HUES64 (cell line): ENCODE results near the gene TTC29. TPM values are rescaled to one million over a fixed set of nuclear protein-coding genes. Genes with fewer than 3 reads are reported as not detected.
A peak's percentile ranks its signal among the peaks of the same experiment; 100 is the strongest.

Experiments
- H3K27ac ChIP-seq: 2 replicates; pipeline ENCODE4 v1.7.0; 2013; ENCODE audit warnings: low read depth, low read length, inconsistent platforms
- H3K27me3 ChIP-seq: 2 replicates; pipeline ENCODE4 v1.6.1; 2013; ENCODE audit warnings: mild to moderate bottlenecking, low read length; ENCODE audit not compliant: insufficient read depth
- H3K36me3 ChIP-seq: 2 replicates; pipeline ENCODE4 v1.6.1; 2013; ENCODE audit warnings: mild to moderate bottlenecking, low read length; ENCODE audit not compliant: insufficient read depth
- H3K4me1 ChIP-seq: 2 replicates; pipeline ENCODE4 v1.6.1; 2013; ENCODE audit warnings: mild to moderate bottlenecking, low read length, moderate library complexity; ENCODE audit not compliant: insufficient read depth
- H3K4me3 ChIP-seq: 2 replicates; pipeline ENCODE4 v1.5.1; 2013; ENCODE audit warnings: mild to moderate bottlenecking, low read length, moderate library complexity
- H3K9ac ChIP-seq: 2 replicates; pipeline ENCODE4 v1.6.1; 2013; ENCODE audit warnings: mild to moderate bottlenecking, low read depth, low read length
- H3K9me3 ChIP-seq: 2 replicates; pipeline ENCODE4 v1.6.1; 2013; ENCODE audit warnings: low read depth, low read length; ENCODE audit not compliant: insufficient read depth
- WGBS: fragments of 150-250, 120-280 bp; methylation state at CpG from one replicate; pipeline ENCODE4 v1.1.7; 2013; ENCODE audit warnings: missing lambda C conversion rate; 5-methylcytosine and 5-hydroxymethylcytosine counted together
- polyA plus RNA-seq, 2 experiments: library from polyadenylated mRNA; stranded (reverse); fragments of 50-300 nt; gene quantifications; one replicate each; pipeline ENCODE4 v1.2.3, GENCODE V29; 2013

Gene TTC29
- 2.8 TPM for polyA plus RNA-seq (2013, experiment 1 of 2)
- 1.6 TPM for polyA plus RNA-seq (2013, experiment 2 of 2)

GRCh38 chr4:146945556-146946374 is at the start of gene TTC29:
TSS of gene TTC29 (minus strand) at chr4:146945864. CDS start at chr4:146939895, 5,969 bp downstream.
- Histone ChIP-seq H3K9me3 (no peaks in the 10 kb centered on the region), H3K9ac (no peak within 1 kb of the TSS; the same call in 1 of the 2 replicates), H3K36me3 (no peaks in the 10 kb centered on the region), H3K4me1 (peaks cover 42% of the 10 kb centered on the region), H3K27me3 (peaks cover 5% of the 10 kb centered on the region; the same call in 1 of the 2 replicates), H3K4me3 (peak within 1 kb of the TSS; percentile 77), H3K27ac (no peak within 1 kb of the TSS)
- 2% methylated on average over 39 of the region's 39 CpGs for WGBS

GRCh38 chr4:146981651-146982050 is 36.0 kb upstream of the TTC29 start:
- Histone ChIP-seq H3K9ac (no peak overlapping the region), H3K27me3 (no peaks in the 10 kb centered on the region; the same call in 1 of the 2 replicates), H3K4me3 (no peak overlapping the region), H3K27ac (no peak overlapping the region), H3K4me1 (peaks cover 5% of the 10 kb centered on the region; the same call in 1 of the 2 replicates), H3K36me3 (no peaks in the 10 kb centered on the region), H3K9me3 (no peaks in the 10 kb centered on the region)
- WGBS: 79% methylated on average over 4 of the region's 4 CpGs

- no peaks in the 10 kb centered on the region for H3K27me3 ChIP-seq
- H3K9ac ChIP-seq: no peak overlapping the region
- 91% methylated on average over 4 of the region's 4 CpGs for WGBS
- H3K27ac ChIP-seq: no peak overlapping the region
- H3K4me1 ChIP-seq: peaks cover 16% of the 10 kb centered on the region
- H3K36me3 ChIP-seq: no peaks in the 10 kb centered on the region
- no peaks in the 10 kb centered on the region for H3K9me3 ChIP-seq
- no peak overlapping the region for H3K4me3 ChIP-seq
These were observed 33.0 kb upstream of the TTC29 start for GRCh38 chr4:146978641-146979040.

- Histone ChIP-seq H3K4me3 (no peak overlapping the region), H3K9me3 (no peaks in the 10 kb centered on the region), H3K27me3 (no peaks in the 10 kb centered on the region), H3K36me3 (no peaks in the 10 kb centered on the region), H3K9ac (no peak overlapping the region), H3K4me1 (peaks cover 11% of the 10 kb centered on the region), H3K27ac (no peak overlapping the region)
- WGBS: 30% methylated on average over 1 of the region's 1 CpG
These were observed 30.5 kb upstream of the TTC29 start for GRCh38 chr4:146976145-146976544.

- H3K9ac ChIP-seq: no peak overlapping the region
- no peaks in the 10 kb centered on the region for H3K27me3 ChIP-seq
- H3K4me1 ChIP-seq: peaks cover 11% of the 10 kb centered on the region
- H3K36me3 ChIP-seq: no peaks in the 10 kb centered on the region
- WGBS: 98% methylated on average over 1 of the region's 1 CpG
- H3K4me3 ChIP-seq: no peak overlapping the region
- H3K27ac ChIP-seq: no peak overlapping the region
- H3K9me3 ChIP-seq: no peaks in the 10 kb centered on the region
These were observed 29.9 kb upstream of the TTC29 start for GRCh38 chr4:146975527-146975926.

GRCh38 chr4:146975036-146975435 is 29.4 kb upstream of the TTC29 start:
- WGBS: 93% methylated on average over 1 of the region's 3 CpGs
- Histone ChIP-seq H3K9ac (no peak overlapping the region), H3K4me1 (peaks cover 11% of the 10 kb centered on the region), H3K4me3 (no peak overlapping the region), H3K36me3 (no peaks in the 10 kb centered on the region), H3K9me3 (no peaks in the 10 kb centered on the region), H3K27me3 (no peaks in the 10 kb centered on the region), H3K27ac (no peak overlapping the region)

- 0 out of 2 replicates have a peak, but pooled peaks cover 4% of the 10 kb centered on the region for H3K9me3 ChIP-seq
These were observed 26.4 kb upstream of the TTC29 start for GRCh38 chr4:146972036-146972435.

GRCh38 chr4:146969126-146969525 is 23.5 kb upstream of the TTC29 start:
- WGBS: 84% methylated on average over 1 of the region's 1 CpG
- Histone ChIP-seq H3K27ac (no peak overlapping the region), H3K4me3 (no peak overlapping the region), H3K36me3 (no peaks in the 10 kb centered on the region), H3K9ac (no peak overlapping the region), H3K4me1 (no peaks in the 10 kb centered on the region), H3K27me3 (no peaks in the 10 kb centered on the region), H3K9me3 (0 out of 2 replicates have a peak, but pooled peaks cover 4% of the 10 kb centered on the region)

More at GRCh38 chr4:146972036-146972435, 26.4 kb upstream of the TTC29 start:
- Histone ChIP-seq H3K27me3 (no peaks in the 10 kb centered on the region), H3K27ac (no peak overlapping the region), H3K36me3 (no peaks in the 10 kb centered on the region), H3K9ac (no peak overlapping the region), H3K4me3 (no peak overlapping the region), H3K4me1 (peaks cover 11% of the 10 kb centered on the region)
- 94% methylated on average over 4 of the region's 5 CpGs for WGBS

GRCh38 chr4:146960634-146961033 is 15.0 kb upstream of the TTC29 start:
- Histone ChIP-seq H3K9ac (no peak overlapping the region), H3K4me3 (no peak overlapping the region), H3K36me3 (no peaks in the 10 kb centered on the region), H3K4me1 (no peaks in the 10 kb centered on the region), H3K27ac (no peak overlapping the region), H3K27me3 (no peaks in the 10 kb centered on the region), H3K9me3 (no peaks in the 10 kb centered on the region)
- WGBS: 91% methylated on average over 1 of the region's 2 CpGs

GRCh38 chr4:146959692-146960091 is 14.0 kb upstream of the TTC29 start:
- 94% methylated on average over 1 of the region's 1 CpG for WGBS
- Histone ChIP-seq H3K4me3 (no peak overlapping the region), H3K27ac (no peak overlapping the region), H3K36me3 (no peaks in the 10 kb centered on the region), H3K27me3 (no peaks in the 10 kb centered on the region), H3K4me1 (no peaks in the 10 kb centered on the region), H3K9ac (no peak overlapping the region), H3K9me3 (no peaks in the 10 kb centered on the region)

GRCh38 chr4:146957237-146957636 is 11.6 kb upstream of the TTC29 start:
- Histone ChIP-seq H3K36me3 (no peaks in the 10 kb centered on the region), H3K9me3 (no peaks in the 10 kb centered on the region), H3K27ac (no peak overlapping the region), H3K27me3 (no peaks in the 10 kb centered on the region), H3K4me3 (no peak overlapping the region), H3K9ac (no peak overlapping the region), H3K4me1 (no peaks in the 10 kb centered on the region)
- WGBS: 84% methylated on average over 4 of the region's 4 CpGs
